HG02763 (cell line): ENCODE data around the gene OTUD1.
A peak's percentile ranks its signal among the peaks of the same experiment; 100 is the strongest.
"Not testable (repeated sequence)": the region's sequence is repeated elsewhere in the genome, so short reads cannot be mapped to it uniquely, and the experiment has no call there.

Experiments
- ATAC-seq: cut with Tn5 transposase; IDR thresholded peaks from one replicate; pipeline ENCODE4 v1.9.1; 2021; ENCODE audit warnings: mild to moderate bottlenecking, moderate library complexity; ENCODE audit not compliant: unreplicated experiment

OTUD1 gene

GRCh38 chr10:23438547-23439451, at the start of gene OTUD1:
OTUD1 (plus strand) TSS chr10:23439075; CDS start chr10:23439458, 383 bp downstream.
- ATAC-seq, result peak; percentile 86

- ATAC-seq, result not testable (repeated sequence)
Measured at GRCh38 chr10:23390408-23390807, 48.5 kb upstream of the OTUD1 start.

- ATAC-seq, result no peak
Measured at GRCh38 chr10:23390809-23391208, 48.1 kb upstream of the OTUD1 start.

GRCh38 chr10:23391821-23392220, 47.1 kb upstream of the OTUD1 start:
- no peak for ATAC-seq

- no peak for ATAC-seq
Measured at GRCh38 chr10:23395017-23395416, 43.9 kb upstream of the OTUD1 start.

- ATAC-seq, result no peak
Measured at GRCh38 chr10:23396695-23397094, 42.2 kb upstream of the OTUD1 start.

GRCh38 chr10:23399701-23400144, 39.2 kb upstream of the OTUD1 start:
- no peak for ATAC-seq

- no peak for ATAC-seq
Measured at GRCh38 chr10:23402856-23403255, 36.0 kb upstream of the OTUD1 start.

- ATAC-seq, result no peak
Measured at GRCh38 chr10:23403278-23403677, 35.6 kb upstream of the OTUD1 start.

- ATAC-seq, result no peak
Measured at GRCh38 chr10:23403719-23404118, 35.2 kb upstream of the OTUD1 start.

GRCh38 chr10:23404461-23404980, 34.4 kb upstream of the OTUD1 start:
- ATAC-seq, result no peak

- ATAC-seq, result no peak
Measured at GRCh38 chr10:23405540-23405939, 33.3 kb upstream of the OTUD1 start.

- ATAC-seq, result no peak
Measured at GRCh38 chr10:23406409-23406808, 32.5 kb upstream of the OTUD1 start.

- ATAC-seq, result no peak
Measured at GRCh38 chr10:23408330-23408976, 30.4 kb upstream of the OTUD1 start.

- ATAC-seq, result no peak
Measured at GRCh38 chr10:23412223-23412622, 26.7 kb upstream of the OTUD1 start.

GRCh38 chr10:23413629-23414089, 25.2 kb upstream of the OTUD1 start:
- ATAC-seq, result peak; percentile 91

GRCh38 chr10:23414658-23415057, 24.2 kb upstream of the OTUD1 start:
- no peak for ATAC-seq

GRCh38 chr10:23417254-23417653, 21.6 kb upstream of the OTUD1 start:
- ATAC-seq, result no peak

GRCh38 chr10:23418051-23418681, 20.7 kb upstream of the OTUD1 start:
- ATAC-seq, result no peak

- ATAC-seq, result no peak
Measured at GRCh38 chr10:23419201-23419600, 19.7 kb upstream of the OTUD1 start.

GRCh38 chr10:23419655-23420329, 19.1 kb upstream of the OTUD1 start:
- ATAC-seq, result no peak
